ENCODE results near the gene ASCL5. TPM values are rescaled to one million over a fixed set of nuclear protein-coding genes. Genes with fewer than 3 reads are reported as not detected.

ASCL5 gene
- total and polyA plus RNA-seq, 7 donors, result 0.26 to 0.30 TPM; not detected in 5

GRCh38 chr1:201065686-201066085 is 61.3 kb downstream of the ASCL5 start:
- intact Hi-C loops (cut with DNase I), result no loop called here
- no peak overlapping the region for H3K27ac ChIP-seq
- peak in 1 of 2 donors; percentile 14 for DNase-seq
- H3K4me3 ChIP-seq, result no peak overlapping the region
- no peak for TF ChIP-seq CTCF (IDR thresholded peaks at IDR 0.05)
- H3K9me3 ChIP-seq, result no peaks in the 10 kb centered on the region
- no peak for ATAC-seq
- no peaks in the 10 kb centered on the region for H3K4me1 ChIP-seq
- H3K36me3 ChIP-seq (ENCODE audit: insufficient read depth in 1 of 2, low read depth in 1 of 2), result peaks cover 0 to 98% of the 10 kb centered on the region in 2 donors
- no peaks in the 10 kb centered on the region for H3K27me3 ChIP-seq (ENCODE audit: insufficient read depth in 3 of 3, low read length in 2 of 3)
- 80 to 94% (median 90%) methylated on average over 10 of the region's 10 CpGs for WGBS, 3 donors

GRCh38 chr1:201064806-201065205 is 62.2 kb downstream of the ASCL5 start:
- H3K27me3 ChIP-seq (ENCODE audit: insufficient read depth in 3 of 3, low read length in 2 of 3), result no peaks in the 10 kb centered on the region
- H3K36me3 ChIP-seq (ENCODE audit: insufficient read depth in 1 of 2, low read depth in 1 of 2), result peaks cover 0 to 98% of the 10 kb centered on the region in 2 donors
- intact Hi-C loops (cut with DNase I), result no loop called here
- H3K4me1 ChIP-seq, result no peaks in the 10 kb centered on the region
- TF ChIP-seq CTCF (IDR thresholded peaks at IDR 0.05), result no peak
- H3K4me3 ChIP-seq, result no peak overlapping the region
- ATAC-seq, result no peak
- DNase-seq, result peak in 1 of 2 donors; percentile 15
- WGBS, 3 donors, result 41 to 61% (median 52%) methylated on average over 8 of the region's 8 CpGs
- H3K9me3 ChIP-seq, result no peaks in the 10 kb centered on the region
- H3K27ac ChIP-seq, result no peak overlapping the region

Other genes starting within 250 kb of the ASCL5 start
- not detected for gene INAVA, start 232.3 kb downstream of the ASCL5 start, total RNA-seq
- under 1 TPM in 1 of 3 donors, not detected in 2; 0.04 TPM for gene INAVA, start 232.3 kb downstream of the ASCL5 start, polyA plus RNA-seq
- gene KIF21B, start 103.5 kb downstream of the ASCL5 start, total RNA-seq, result under 1 TPM; 0.20 to 0.81 (median 0.41) TPM
- under 1 TPM; 0.04 to 0.10 (median 0.10) TPM for gene KIF21B, start 103.5 kb downstream of the ASCL5 start, polyA plus RNA-seq
- gene CACNA1S, start 14.8 kb downstream of the ASCL5 start, total RNA-seq, result 100 to 1,000 TPM in 2 of 4 donors, 10 to 100 TPM in 2; 56.3 to 269 (median 158) TPM
- gene CACNA1S, start 14.8 kb downstream of the ASCL5 start, polyA plus RNA-seq, result 10 to 100 TPM; 11.9 to 48.1 (median 25.5) TPM
- 10 to 100 TPM; 11.9 to 46.3 (median 32.3) TPM for gene TMEM9, start 27.3 kb upstream of the ASCL5 start, total RNA-seq
- 10 to 100 TPM in 2 of 3 donors, 1 to 10 TPM in 1; 7.2 to 23.4 (median 12.9) TPM for gene TMEM9, start 27.3 kb upstream of the ASCL5 start, polyA plus RNA-seq
- gene IGFN1, start 63.6 kb upstream of the ASCL5 start, total RNA-seq, result 100 to 1,000 TPM in 3 of 4 donors, 10 to 100 TPM in 1; 29.3 to 442 (median 247) TPM
- 10 to 100 TPM in 2 of 3 donors, 1 to 10 TPM in 1; 2.7 to 33.1 (median 22.0) TPM for gene IGFN1, start 63.6 kb upstream of the ASCL5 start, polyA plus RNA-seq
- gene PKP1, start 156.3 kb upstream of the ASCL5 start, total RNA-seq, result 1 to 10 TPM; 1.2 to 6.7 (median 3.3) TPM
- gene PKP1, start 156.3 kb upstream of the ASCL5 start, polyA plus RNA-seq, result 1 to 10 TPM in 2 of 3 donors, under 1 TPM in 1; 0.32 to 2.7 (median 2.4) TPM